Subcutaneous adipose tissue (tissue), 4 donors: ENCODE measurements around the gene NCAPD2. TPM values are rescaled to one million over a fixed set of nuclear protein-coding genes. Genes with fewer than 3 reads are reported as not detected.

Experiments used
- CTCF ChIP-seq: fragments of 450-650 bp; IDR thresholded peaks from one replicate; pipeline ENCODE4 v1.5.1; 2016; ENCODE audit warnings: low read depth, mild to moderate bottlenecking, control low read depth, antibody characterized with exemption, moderate library complexity
- total RNA-seq, 4 donors: library from RNA; depleted of rRNA; stranded (reverse); fragments of >200 nt; gene quantifications; one replicate each; pipeline ENCODE4 v1.1.0, GENCODE V29; 2016

Gene NCAPD2
- total RNA-seq, 4 donors from 2014 or later = 10.8 to 25.2 (median 16.9) TPM

- no peak for TF ChIP-seq CTCF
Observed at GRCh38 chr12:6452245-6452943, 41.5 kb upstream of the NCAPD2 start.

- no peak for TF ChIP-seq CTCF
Observed at GRCh38 chr12:6452944-6453630, 40.8 kb upstream of the NCAPD2 start.

GRCh38 chr12:6457220-6457945 lies 36.5 kb upstream of the NCAPD2 start:
- no peak for TF ChIP-seq CTCF

- TF ChIP-seq CTCF = no peak
Observed at GRCh38 chr12:6458281-6459003, 35.5 kb upstream of the NCAPD2 start.

- TF ChIP-seq CTCF = no peak
Observed at GRCh38 chr12:6459004-6459337, 34.9 kb upstream of the NCAPD2 start.

GRCh38 chr12:6460751-6461371 lies 33.0 kb upstream of the NCAPD2 start:
- no peak for TF ChIP-seq CTCF
